Measurements from ENCODE around the gene MID1. TPM values are rescaled to one million over a fixed set of nuclear protein-coding genes. Genes with fewer than 3 reads are reported as not detected.

MID1 gene
- total RNA-seq, 1 donor from 2014 or later = 32.8 TPM

DNA sequence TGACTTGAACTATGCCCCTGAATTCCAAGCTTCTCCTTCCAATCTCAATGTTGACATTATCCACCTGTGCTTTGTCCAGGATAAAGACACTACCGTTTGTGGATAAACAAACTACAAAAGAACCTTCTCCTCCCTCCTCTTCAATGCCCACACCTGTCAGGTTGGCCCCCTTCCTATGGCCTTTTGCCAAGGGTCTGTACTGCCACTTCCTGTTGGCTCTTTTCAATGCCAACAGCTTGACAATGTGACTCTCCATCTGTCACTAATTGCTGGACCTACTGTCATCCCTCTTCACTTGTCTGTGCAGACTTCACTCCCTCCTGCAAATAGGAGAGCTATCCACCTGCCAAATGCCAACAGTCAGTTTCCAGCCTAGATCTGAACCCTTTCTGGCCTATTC is 35.8 kb upstream of the MID1 start:
- no peak for DNase-seq (ENCODE audit: low spot score in 2 of 2)
- no peaks in the 10 kb centered on the region for H3K27me3 ChIP-seq
- no peak overlapping the region for H3K27ac ChIP-seq
- H3K4me3 ChIP-seq = no peak overlapping the region
- TF ChIP-seq CTCF (IDR thresholded peaks at IDR 0.05) = no peak
- H3K9me3 ChIP-seq = no peaks in the 10 kb centered on the region
- H3K36me3 ChIP-seq = no peaks in the 10 kb centered on the region
- no peaks in the 10 kb centered on the region for H3K4me1 ChIP-seq
- intact Hi-C loops (cut with DNase I) = no loop called here

GRCh38 chrX:10654960-10655359 is 34.6 kb upstream of the MID1 start:
- Histone ChIP-seq H3K27ac (no peak overlapping the region), H3K27me3 (no peaks in the 10 kb centered on the region), H3K9me3 (no peaks in the 10 kb centered on the region), H3K36me3 (no peaks in the 10 kb centered on the region), H3K4me3 (no peak overlapping the region), H3K4me1 (no peaks in the 10 kb centered on the region)
- intact Hi-C loops (cut with DNase I) = no loop called here
- no peak for TF ChIP-seq CTCF (IDR thresholded peaks at IDR 0.05)
- no peak for DNase-seq (ENCODE audit: low spot score in 2 of 2)

GRCh38 chrX:10653302-10653701 is 32.9 kb upstream of the MID1 start:
- H3K27ac ChIP-seq = no peak overlapping the region
- H3K9me3 ChIP-seq = no peaks in the 10 kb centered on the region
- intact Hi-C loops (cut with DNase I) = no loop called here
- no peaks in the 10 kb centered on the region for H3K27me3 ChIP-seq
- no peak for TF ChIP-seq CTCF (IDR thresholded peaks at IDR 0.05)
- no peaks in the 10 kb centered on the region for H3K36me3 ChIP-seq
- H3K4me1 ChIP-seq = no peaks in the 10 kb centered on the region
- H3K4me3 ChIP-seq = no peak overlapping the region
- no peak for DNase-seq (ENCODE audit: low spot score in 2 of 2)

DNA sequence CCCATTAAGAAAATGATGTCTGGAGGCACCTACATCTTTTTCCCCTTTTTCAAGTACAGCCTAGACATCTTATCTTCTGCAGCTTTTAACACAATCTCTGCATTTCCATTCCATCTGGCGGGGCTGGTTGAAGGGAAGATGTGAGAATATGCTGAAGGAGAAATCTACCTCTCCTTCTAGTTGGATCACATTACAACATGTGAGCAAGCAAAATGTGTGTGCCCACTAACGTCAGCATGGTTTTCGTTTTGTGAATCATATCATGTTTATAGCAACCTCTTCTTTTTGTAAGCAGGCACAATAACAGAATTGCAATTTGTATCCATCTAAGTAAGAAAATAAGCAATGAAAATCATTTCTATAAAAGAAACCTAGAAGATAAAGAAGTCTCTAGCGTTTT is 28.9 kb upstream of the MID1 start:
- H3K27me3 ChIP-seq = no peaks in the 10 kb centered on the region
- no peak overlapping the region for H3K27ac ChIP-seq
- no peaks in the 10 kb centered on the region for H3K4me1 ChIP-seq
- H3K9me3 ChIP-seq = no peaks in the 10 kb centered on the region
- intact Hi-C loops (cut with DNase I) = no loop called here
- no peak for DNase-seq (ENCODE audit: low spot score in 2 of 2)
- no peaks in the 10 kb centered on the region for H3K36me3 ChIP-seq
- no peak for TF ChIP-seq CTCF (IDR thresholded peaks at IDR 0.05)
- H3K4me3 ChIP-seq = no peak overlapping the region

DNA sequence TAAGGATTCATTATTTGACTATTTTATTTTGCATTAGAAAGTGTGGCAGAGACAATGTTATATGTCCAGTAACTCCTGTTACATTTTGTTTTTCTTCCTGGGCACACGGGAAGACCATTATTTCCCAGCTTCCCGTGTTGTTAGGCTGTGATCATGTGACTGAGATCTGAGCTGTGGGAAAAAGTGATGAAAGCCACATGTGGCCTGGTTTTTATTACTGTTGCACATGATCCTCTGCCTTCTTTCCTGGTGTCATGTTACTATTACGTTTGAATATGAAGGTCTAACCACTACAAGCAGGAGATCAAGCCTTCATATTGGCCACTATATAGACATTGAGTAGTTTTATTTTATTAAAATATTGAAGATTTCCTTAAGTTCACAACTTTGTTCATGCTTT is 28.2 kb upstream of the MID1 start:
- TF ChIP-seq CTCF (IDR thresholded peaks at IDR 0.05) = no peak
- no peaks in the 10 kb centered on the region for H3K27me3 ChIP-seq
- H3K36me3 ChIP-seq = no peaks in the 10 kb centered on the region
- no peaks in the 10 kb centered on the region for H3K4me1 ChIP-seq
- intact Hi-C loops (cut with DNase I) = no loop called here
- no peaks in the 10 kb centered on the region for H3K9me3 ChIP-seq
- no peak overlapping the region for H3K27ac ChIP-seq
- DNase-seq (ENCODE audit: low spot score in 2 of 2) = no peak
- no peak overlapping the region for H3K4me3 ChIP-seq

- Histone ChIP-seq H3K9me3 (no peaks in the 10 kb centered on the region), H3K27me3 (no peaks in the 10 kb centered on the region), H3K27ac (no peak overlapping the region), H3K36me3 (no peaks in the 10 kb centered on the region), H3K4me1 (peaks cover 0 to 2% of the 10 kb centered on the region in 2 donors), H3K4me3 (no peak overlapping the region)
- no peak for DNase-seq (ENCODE audit: low spot score in 2 of 2)
- TF ChIP-seq CTCF (IDR thresholded peaks at IDR 0.05) = no peak
- intact Hi-C loops (cut with DNase I) = loop anchor here (1.0 to 10.0 kb wide), 3 partner anchors 88 to 475 kb away; partner anchors contain the start of gene HCCS
Observed at GRCh38 chrX:10636851-10637250, 16.5 kb upstream of the MID1 start.

All from ascending aorta (tissue), 2 donors.